Natural killer cell treated with Interleukin-12 subunit alpha and Interleukin-12 subunit beta and Interleukin-15 and Interleukin-18, amount 100 ng/mL, for 72 hours (primary cell): ENCODE data around the gene U2AF1L4. TPM values are rescaled to one million over a fixed set of nuclear protein-coding genes. Genes with fewer than 3 reads are reported as not detected.
A peak's percentile ranks its signal among the peaks of the same experiment; 100 is the strongest.

Experiments used
- ATAC-seq, 2 donors: fragments of 150-1000 bp; cut with Tn5 transposase in 1 of 2; sonication (Bioruptor Pico), chemical (Tn5 transposase) in 1 of 2; 2 replicates each; pipeline ENCODE4 v1.10.0; 2021
- DNase-seq: peaks from one replicate; pipeline ENCODE4 v3.0.0; 2022; ENCODE audit warnings: low spot score
- H3K27ac Mint-ChIP-seq, 2 donors: 1 replicate in 1 of 2; 2 replicates in 1 of 2; pipeline ENCODE4 v1.8.0; 2022; ENCODE audit warnings: mixed read lengths in 2 of 2, mild to moderate bottlenecking in 1 of 2, moderate library complexity in 1 of 2
- H3K27me3 Mint-ChIP-seq, 2 donors: 1 replicate in 1 of 2; 2 replicates in 1 of 2; pipeline ENCODE4 v1.8.0; 2022; ENCODE audit warnings: mixed read lengths in 2 of 2
- H3K36me3 Mint-ChIP-seq: one replicate; pipeline ENCODE4 v1.8.0; 2022; ENCODE audit warnings: mixed read lengths
- H3K4me1 Mint-ChIP-seq, 2 donors: 1 replicate in 1 of 2; 2 replicates in 1 of 2; pipeline ENCODE4 v1.8.0; 2022; ENCODE audit warnings: low read depth in 2 of 2, mixed read lengths in 2 of 2, mild to moderate bottlenecking in 1 of 2
- H3K4me3 Mint-ChIP-seq: one replicate; pipeline ENCODE4 v1.8.0; 2022; ENCODE audit warnings: mixed read lengths
- H3K9me3 Mint-ChIP-seq: 2 replicates; pipeline ENCODE4 v1.8.0; 2022; ENCODE audit warnings: mixed read lengths
- total RNA-seq, 2 donors: library from RNA; stranded (reverse); gene quantifications; one replicate each; pipeline ENCODE4 v1.2.3, GENCODE V29; 2022

The U2AF1L4 gene
- total RNA-seq, 2 donors from 2014 or later = 17.0 to 19.1 TPM

DNA sequence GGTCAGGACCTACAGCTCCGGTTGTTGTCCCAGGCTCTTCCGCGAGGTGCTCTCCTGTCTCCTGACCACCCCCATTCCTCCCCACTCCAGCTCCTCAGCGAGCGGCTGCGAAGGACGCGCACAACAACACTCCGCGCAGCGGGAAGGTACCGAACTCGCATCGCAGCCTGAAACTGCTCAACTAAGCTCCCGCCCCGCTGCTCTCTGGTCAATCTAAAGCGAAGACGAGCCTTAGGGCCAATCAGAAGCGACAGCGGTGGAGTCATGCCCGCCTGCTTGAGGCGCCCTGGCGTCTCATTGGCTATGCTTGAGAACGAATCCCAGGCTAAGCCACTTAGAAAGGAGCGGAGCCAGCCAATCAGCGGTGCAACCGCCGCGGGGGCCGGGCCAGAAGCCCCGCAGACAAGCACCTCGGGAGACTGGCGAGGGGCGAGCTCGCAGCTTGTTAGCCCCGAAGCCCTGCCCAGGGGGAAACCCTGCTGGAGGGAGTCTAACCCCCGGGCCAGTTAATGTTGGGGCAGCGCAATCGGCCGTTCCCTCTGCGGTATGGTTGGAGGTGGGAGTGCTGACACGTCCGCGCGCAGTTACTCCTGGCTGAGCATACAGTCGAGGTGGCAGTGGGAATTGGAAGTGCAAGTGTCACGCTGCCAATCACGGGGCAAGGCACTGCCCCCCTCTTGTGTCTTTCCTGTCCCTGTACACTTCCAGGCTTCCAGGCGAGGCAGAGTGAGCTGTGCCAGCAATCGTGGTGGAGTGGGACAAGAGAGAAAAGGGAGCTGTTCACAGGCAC, 42.8 kb downstream of the U2AF1L4 start:
- Mint-ChIP-seq H3K36me3 (no peaks in the 10 kb centered on the region), H3K4me3 (peak overlapping the region; percentile 98), H3K27ac (peak overlapping the region; percentile 85 to 98), H3K27me3 (peaks cover 0 to 3% of the 10 kb centered on the region in 2 donors), H3K4me1 (peaks cover 9 to 14% of the 10 kb centered on the region in 2 donors), H3K9me3 (no peaks in the 10 kb centered on the region)
- ATAC-seq (peak; percentile 99 to 100), DNase-seq (peak; percentile 96)

- no peak for ATAC-seq
- Mint-ChIP-seq H3K27me3 (no peaks in the 10 kb centered on the region), H3K9me3 (no peaks in the 10 kb centered on the region), H3K36me3 (no peaks in the 10 kb centered on the region), H3K27ac (peak overlapping the region in 1 of 2 donors; percentile 25), H3K4me1 (peaks cover under 1 to 20% of the 10 kb centered on the region in 2 donors), H3K4me3 (no peak overlapping the region)
- no peak for DNase-seq
Observed at GRCh38 chr19:35696835-35697234, 48.4 kb downstream of the U2AF1L4 start.

- Mint-ChIP-seq H3K4me1 (peaks cover 0 to 20% of the 10 kb centered on the region in 2 donors), H3K27ac (no peak overlapping the region), H3K4me3 (no peak overlapping the region), H3K9me3 (no peaks in the 10 kb centered on the region), H3K36me3 (no peaks in the 10 kb centered on the region), H3K27me3 (no peaks in the 10 kb centered on the region)
- no peak for ATAC-seq
- DNase-seq = no peak
Observed at GRCh38 chr19:35695895-35696422, 49.3 kb downstream of the U2AF1L4 start.

- Mint-ChIP-seq H3K4me1 (peaks cover 0 to 16% of the 10 kb centered on the region in 2 donors), H3K9me3 (no peaks in the 10 kb centered on the region), H3K4me3 (no peak overlapping the region), H3K27ac (peak overlapping the region; percentile 39 to 67), H3K27me3 (no peaks in the 10 kb centered on the region), H3K36me3 (no peaks in the 10 kb centered on the region)
- ATAC-seq (peak; percentile 100), DNase-seq (peak; percentile 91)
Observed at GRCh38 chr19:35693835-35694599, 51.2 kb downstream of the U2AF1L4 start.

DNA sequence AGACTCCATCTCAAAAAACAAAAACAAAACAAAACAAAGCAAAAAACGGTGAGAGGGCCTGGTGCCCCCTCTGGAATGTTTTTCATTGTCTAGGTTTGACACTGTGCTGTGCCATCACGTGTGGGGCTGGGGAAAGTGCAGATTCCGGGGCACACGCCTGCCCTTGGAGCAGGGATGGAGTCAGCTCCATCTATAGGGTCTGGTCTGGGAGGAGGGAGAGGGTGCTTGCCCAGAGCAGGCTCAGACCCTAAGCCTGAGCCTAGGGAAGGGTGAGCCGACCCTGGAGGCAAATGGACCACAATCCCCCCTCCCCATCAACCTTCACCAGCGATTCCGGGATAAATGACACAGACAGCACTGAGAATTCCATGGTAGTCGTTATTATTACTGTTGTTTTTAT, 51.8 kb downstream of the U2AF1L4 start:
- H3K27ac Mint-ChIP-seq = peak overlapping the region in 1 of 2 donors; percentile 67
- no peak for DNase-seq
- H3K4me1 Mint-ChIP-seq = peaks cover 0 to 13% of the 10 kb centered on the region in 2 donors
- no peaks in the 10 kb centered on the region for H3K36me3 Mint-ChIP-seq
- no peaks in the 10 kb centered on the region for H3K27me3 Mint-ChIP-seq
- peak in 1 of 2 donors; percentile 8 for ATAC-seq
- no peaks in the 10 kb centered on the region for H3K9me3 Mint-ChIP-seq
- H3K4me3 Mint-ChIP-seq = no peak overlapping the region

Other genes with a start within 250 kb of the U2AF1L4 start
- gene DMKN, start 231.8 kb downstream of the U2AF1L4 start, total RNA-seq = 1 to 10 TPM in 1 of 2 donors, not detected in 1; 1.8 TPM
- not detected for gene SBSN, start 217.1 kb downstream of the U2AF1L4 start, total RNA-seq
- not detected for gene GAPDHS, start 212.0 kb downstream of the U2AF1L4 start, total RNA-seq
- 10 to 100 TPM; 25.3 to 34.4 TPM for gene TMEM147, start 199.8 kb downstream of the U2AF1L4 start, total RNA-seq
- not detected for gene ATP4A, start 181.8 kb downstream of the U2AF1L4 start, total RNA-seq
- gene PMIS2, start 159.2 kb downstream of the U2AF1L4 start, total RNA-seq = not detected
- 10 to 100 TPM; 29.2 to 55.0 TPM for gene HAUS5, start 132.7 kb downstream of the U2AF1L4 start, total RNA-seq
- gene RBM42, start 116.4 kb downstream of the U2AF1L4 start, total RNA-seq = 100 to 1,000 TPM; 109 to 110 TPM
- 1 to 10 TPM in 1 of 2 donors, under 1 TPM in 1; 0.39 to 1.2 TPM for gene ETV2, start 103.7 kb downstream of the U2AF1L4 start, total RNA-seq
- gene COX6B1, start 97.1 kb downstream of the U2AF1L4 start, total RNA-seq = 100 to 1,000 TPM; 363 to 400 TPM
- gene UPK1A, start 78.9 kb downstream of the U2AF1L4 start, total RNA-seq = under 1 TPM; 0.38 to 0.70 TPM
- 100 to 1,000 TPM; 191 to 295 TPM for gene ZBTB32, start 40.9 kb downstream of the U2AF1L4 start, total RNA-seq
- 100 to 1,000 TPM in 1 of 2 donors, 10 to 100 TPM in 1; 80.1 to 137 TPM for gene KMT2B, start 27.4 kb downstream of the U2AF1L4 start, total RNA-seq
- gene IGFLR1, start 3.0 kb downstream of the U2AF1L4 start, total RNA-seq = 100 to 1,000 TPM in 1 of 2 donors, 10 to 100 TPM in 1; 80.4 to 193 TPM
- 10 to 100 TPM; 66.4 to 84.2 TPM for gene PSENEN, start 233 bp upstream of the U2AF1L4 start, total RNA-seq
- gene LIN37, start 3.2 kb upstream of the U2AF1L4 start, total RNA-seq = 10 to 100 TPM in 1 of 2 donors, 1 to 10 TPM in 1; 9.6 to 24.7 TPM
- gene HSPB6, start 11.6 kb upstream of the U2AF1L4 start, total RNA-seq = not detected
- 10 to 100 TPM; 36.2 to 53.8 TPM for gene PROSER3, start 12.8 kb upstream of the U2AF1L4 start, total RNA-seq
- 10 to 100 TPM; 31.5 to 45.0 TPM for gene ARHGAP33, start 30.1 kb upstream of the U2AF1L4 start, total RNA-seq
- gene PRODH2, start 67.4 kb upstream of the U2AF1L4 start, total RNA-seq = not detected
- not detected for gene NPHS1, start 107.1 kb upstream of the U2AF1L4 start, total RNA-seq
- 1 to 10 TPM; 1.3 to 2.2 TPM for gene KIRREL2, start 111.5 kb upstream of the U2AF1L4 start, total RNA-seq
- 1 to 10 TPM; 1.9 TPM for gene APLP1, start 123.2 kb upstream of the U2AF1L4 start, total RNA-seq
- 10 to 100 TPM; 54.4 to 68.7 TPM for gene NFKBID, start 155.1 kb upstream of the U2AF1L4 start, total RNA-seq
- gene HCST, start 157.1 kb upstream of the U2AF1L4 start, total RNA-seq = 100 to 1,000 TPM; 154 to 228 TPM
- 100 to 1,000 TPM in 1 of 2 donors, 10 to 100 TPM in 1; 65.3 to 235 TPM for gene TYROBP, start 162.9 kb upstream of the U2AF1L4 start, total RNA-seq
- 10 to 100 TPM in 1 of 2 donors, 1 to 10 TPM in 1; 4.6 to 10.6 TPM for gene LRFN3, start 191.0 kb upstream of the U2AF1L4 start, total RNA-seq
- gene SDHAF1, start 249.8 kb upstream of the U2AF1L4 start, total RNA-seq = 10 to 100 TPM; 17.6 to 21.4 TPM